Sciatic nerve (tissue), 2 donors: ENCODE measurements around the gene SUSD5. TPM values are rescaled to one million over a fixed set of nuclear protein-coding genes. Genes with fewer than 3 reads are reported as not detected.
"Not testable (repeated sequence)": the region's sequence is repeated elsewhere in the genome, so short reads cannot be mapped to it uniquely, and the experiment has no call there.

Experiments
- ATAC-seq: fragments of 200-7000 bp; cut with Tn5 transposase; one replicate; pipeline ENCODE4 v1.9.1; 2020; ENCODE audit warnings: mild to moderate bottlenecking, moderate library complexity
- DNase-seq: peaks from one replicate; pipeline ENCODE4 v3.0.0-alpha.2; 2020; ENCODE audit warnings: low spot score
- intact Hi-C: fragments of 100-400 bp; cut with DNase I; formaldehyde crosslinking; loops from one replicate; pipeline ENCODE4 v1.14.2; 2022
- total RNA-seq: library from RNA; stranded (reverse); fragmentation: NEBNext Ultra II Directional; extraction: Animal tissue kit (Norgen Biotek cat#: 25700); gene quantifications from one replicate; pipeline ENCODE4 v1.2.1, GENCODE V29; 2021
- donor health status: DM: no; HTN: no; CAD: no.
- donor health status: DM: no; HTN: no; CAD: no.

The SUSD5 gene
- total RNA-seq, 1 donor from 2014 or later, result 1.6 TPM

DNA sequence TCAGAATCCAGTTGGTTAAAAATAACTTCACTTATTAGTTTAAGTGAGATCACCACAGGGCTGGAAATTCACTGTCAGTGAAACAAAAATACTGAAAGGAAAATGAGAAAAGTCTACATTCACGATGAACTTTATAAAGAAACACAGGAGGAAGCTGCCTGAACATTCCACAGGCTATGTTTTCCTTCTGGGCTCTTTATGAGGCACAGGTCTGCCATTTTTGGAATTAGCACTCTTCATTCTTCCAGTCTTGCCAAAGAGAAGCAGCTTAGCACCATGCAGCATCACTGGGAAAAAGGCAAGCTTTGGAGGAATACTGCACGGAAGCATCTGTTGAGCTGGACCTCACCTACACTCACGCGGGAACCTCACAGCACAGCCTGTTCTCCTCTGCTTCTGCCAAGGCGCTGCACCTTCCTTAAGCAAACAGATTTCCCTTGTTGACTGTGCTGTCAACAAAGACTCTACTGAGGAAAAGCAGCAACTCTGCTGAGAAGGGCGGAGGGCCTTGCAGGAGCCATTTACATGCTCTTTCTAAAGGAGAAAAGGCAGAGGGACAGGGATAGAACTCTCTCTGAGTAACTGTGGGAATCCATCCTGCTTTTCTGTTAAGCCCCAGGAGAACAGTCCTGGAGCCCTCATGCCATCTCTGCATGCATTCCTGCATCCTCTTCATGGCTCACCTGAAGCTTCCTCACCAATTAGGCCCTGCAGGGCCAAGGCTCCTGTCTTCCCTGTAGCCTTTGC, 15.7 kb downstream of the SUSD5 start:
- ATAC-seq (no peak), DNase-seq (no peak)
- intact Hi-C loops, result no loop called here

DNA sequence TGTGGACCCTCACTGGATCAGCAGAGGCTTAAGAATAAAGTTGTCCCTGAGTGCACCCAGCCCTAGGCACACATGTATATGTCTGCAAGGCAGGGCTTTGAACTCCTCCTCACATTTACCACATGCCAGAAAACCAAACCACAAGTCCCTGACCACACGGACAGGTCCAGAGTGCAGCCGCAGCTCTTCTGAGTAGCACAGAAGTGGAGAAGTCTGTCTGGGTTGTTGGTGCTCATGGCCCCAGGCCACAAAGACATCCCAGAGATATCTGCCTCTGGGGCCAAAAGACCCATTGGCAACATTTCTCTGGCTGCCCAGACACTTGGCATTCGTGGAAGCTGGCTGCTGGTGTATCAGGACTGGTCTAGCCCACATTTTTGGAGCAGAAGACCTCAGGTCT, 17.4 kb downstream of the SUSD5 start:
- ATAC-seq (no peak), DNase-seq (no peak)
- intact Hi-C loops, result no loop called here

DNA sequence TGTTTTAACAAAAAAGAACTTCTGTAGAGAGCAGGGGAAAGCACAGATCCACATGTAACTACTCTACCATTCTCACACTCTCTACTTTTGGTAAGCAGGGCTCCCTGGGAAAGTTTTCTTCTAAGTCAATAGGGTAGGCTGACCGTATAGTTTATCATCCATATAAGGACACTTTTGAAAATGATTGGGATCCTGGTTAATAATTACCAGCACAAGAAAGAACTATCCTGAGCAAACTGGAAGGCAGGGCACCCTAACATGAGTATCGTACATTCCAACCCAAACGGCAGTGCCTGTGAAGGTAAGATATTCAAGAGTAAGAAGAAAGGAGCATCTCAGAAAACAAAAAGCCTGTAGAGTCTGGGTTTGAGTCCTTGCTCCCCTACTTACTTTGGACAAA, 22.1 kb downstream of the SUSD5 start:
- DNase-seq (no peak), ATAC-seq (no peak)
- intact Hi-C loops, result no loop called here

DNA sequence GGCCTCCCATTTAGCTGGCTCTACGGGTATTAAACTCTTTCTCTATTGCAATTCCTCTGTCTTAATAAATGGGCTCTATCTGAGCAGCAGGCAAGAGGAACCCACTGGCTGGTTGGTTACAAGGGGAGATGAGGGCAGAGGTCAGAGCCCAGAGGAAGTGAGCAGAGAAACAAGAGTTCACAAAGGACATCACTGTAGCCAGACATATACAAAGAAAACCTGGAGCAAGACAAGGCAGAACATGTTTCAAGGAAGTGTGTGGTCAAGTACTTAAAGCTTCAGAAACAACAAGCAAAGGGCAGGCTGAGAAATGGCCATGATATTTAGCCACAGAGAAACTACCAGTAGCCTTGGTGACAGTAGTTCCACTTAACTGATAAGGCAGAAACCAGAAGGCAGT, 24.3 kb downstream of the SUSD5 start:
- DNase-seq (no peak), ATAC-seq (no peak)
- intact Hi-C loops, result no loop called here

DNA sequence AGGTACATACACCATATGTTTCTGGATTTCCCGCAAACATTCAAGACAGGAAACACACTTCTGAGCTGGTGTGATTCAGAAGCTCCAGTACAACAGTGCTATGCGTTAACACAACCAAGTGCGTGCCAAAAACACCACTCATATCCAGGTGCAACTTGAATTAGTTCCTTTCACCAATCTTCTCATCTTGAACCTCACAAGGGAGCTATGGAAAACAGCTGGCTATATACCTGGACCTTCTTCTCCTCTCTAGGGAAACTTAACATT, 31.3 kb downstream of the SUSD5 start:
- DNase-seq (no peak), ATAC-seq (no peak)
- intact Hi-C loops, result no loop called here

DNA sequence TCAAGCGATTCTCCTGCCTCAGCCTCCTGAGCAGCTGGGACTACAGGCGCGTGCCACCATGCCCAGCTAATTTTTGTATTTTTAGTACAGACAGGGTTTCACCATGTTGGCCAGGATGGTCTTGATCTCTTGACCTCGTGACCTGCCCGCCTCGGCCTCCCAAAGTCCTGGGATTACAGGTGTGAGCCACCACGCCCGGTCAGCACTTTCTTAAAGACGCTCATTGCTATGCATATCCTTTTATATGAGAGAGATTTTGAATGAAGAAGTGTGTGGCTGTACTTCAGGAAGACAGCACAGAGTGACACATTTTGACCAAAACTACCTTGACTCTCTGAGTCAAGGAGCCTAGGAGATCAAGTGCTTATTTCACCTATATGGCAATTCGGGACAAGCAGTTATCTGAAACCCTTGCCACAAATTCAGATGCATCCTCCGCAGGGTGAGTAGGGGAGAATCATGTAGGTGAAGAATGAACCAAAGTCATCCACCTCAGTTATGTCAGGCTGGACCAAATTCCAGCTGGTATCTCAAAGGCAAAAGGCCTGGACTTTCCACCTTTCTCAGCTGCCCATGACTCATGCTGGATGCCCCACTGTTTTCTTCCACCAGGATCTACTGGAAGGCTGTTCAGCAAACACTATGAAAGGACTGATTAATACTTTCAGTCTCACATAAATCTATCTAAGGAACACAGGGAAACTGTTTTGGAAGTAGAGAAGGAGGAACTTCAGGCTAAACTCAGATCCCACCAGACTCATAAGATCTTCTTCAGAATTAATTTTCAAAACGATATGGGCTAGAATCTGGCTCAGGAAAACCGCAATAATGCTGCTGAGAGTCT, 31.9 kb downstream of the SUSD5 start:
- intact Hi-C loops, result no loop called here
- DNase-seq, result no peak
- ATAC-seq, result no peak

DNA sequence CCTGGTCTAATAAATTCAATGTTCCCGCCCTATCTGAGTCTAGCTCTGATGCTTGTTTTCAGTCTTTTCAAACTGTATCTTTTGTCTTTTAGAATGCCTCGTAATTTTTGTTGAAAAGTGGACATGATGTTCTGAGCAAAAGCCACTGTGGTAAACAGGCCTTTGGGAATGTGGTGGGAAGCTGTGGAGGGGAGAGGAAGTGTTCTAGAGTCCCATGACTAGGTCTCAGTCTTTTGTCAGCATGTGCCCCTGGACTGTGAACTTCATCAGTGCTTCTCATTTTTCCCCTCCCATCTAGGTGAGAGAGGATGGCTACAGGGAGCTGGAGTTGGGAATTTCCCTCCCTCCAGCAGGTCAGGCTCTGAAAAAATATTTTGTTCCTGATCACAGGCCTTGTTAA, 33.7 kb downstream of the SUSD5 start:
- DNase-seq (no peak), ATAC-seq (no peak)
- intact Hi-C loops, result no loop called here

DNA sequence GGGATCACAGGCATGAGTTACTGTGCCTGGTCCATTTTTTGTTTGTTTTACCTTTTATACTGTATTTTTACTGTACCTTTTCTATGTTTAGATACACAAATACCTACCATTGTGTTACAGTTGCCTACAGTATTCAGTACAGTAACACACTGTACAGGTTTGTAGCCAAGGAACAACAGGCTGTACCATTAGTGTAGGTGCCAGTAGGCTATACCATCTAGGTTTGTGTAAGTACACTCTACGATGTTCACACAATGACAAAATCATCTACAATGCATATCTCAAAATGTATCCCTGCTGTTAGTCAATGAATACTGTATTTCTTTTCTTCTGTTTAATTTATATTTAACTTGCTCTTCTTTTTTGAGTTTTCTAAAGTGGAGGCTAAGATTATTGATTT, 37.0 kb downstream of the SUSD5 start:
- DNase-seq, ATAC-seq, intact Hi-C loops: not testable (repeated sequence)

DNA sequence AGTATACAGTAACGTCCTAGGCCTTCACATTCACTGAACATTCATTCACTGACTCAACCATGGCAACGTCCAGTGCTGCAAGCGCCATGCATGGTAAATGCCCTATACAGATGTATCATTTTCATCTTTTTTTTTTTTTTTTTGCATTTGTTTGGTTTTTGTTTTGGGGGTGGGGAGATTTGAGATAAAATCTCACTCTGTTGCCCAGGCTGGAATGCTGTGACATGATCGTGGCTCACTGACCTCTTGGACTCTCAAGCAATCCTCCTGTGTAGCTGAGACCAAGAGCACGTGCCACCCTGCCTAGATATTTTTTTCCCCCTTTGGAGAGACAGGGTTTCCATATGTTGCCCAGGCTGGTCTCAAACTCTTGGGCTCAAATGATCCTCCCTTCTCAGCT, 37.4 kb downstream of the SUSD5 start:
- ATAC-seq (no peak), DNase-seq (no peak)
- intact Hi-C loops, result no loop called here

DNA sequence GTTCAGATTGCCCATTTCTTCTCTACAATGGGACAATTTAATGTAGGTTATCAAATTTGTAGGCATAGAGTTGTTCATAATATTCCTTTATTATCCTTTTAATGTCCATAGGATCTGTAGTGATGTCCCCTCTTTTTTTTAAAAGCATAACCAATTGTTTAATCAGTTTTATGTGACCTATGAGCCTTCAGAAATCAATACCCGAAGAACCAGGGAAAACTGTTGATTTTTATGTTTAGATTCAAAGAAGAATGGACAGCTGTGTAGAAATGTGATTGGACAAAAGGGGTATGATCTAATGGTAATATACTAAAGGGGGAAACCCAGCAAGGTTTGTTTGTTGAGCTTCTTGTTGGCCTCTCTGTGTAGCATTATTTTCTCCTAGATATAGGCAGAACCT, 39.5 kb downstream of the SUSD5 start:
- DNase-seq (no peak), ATAC-seq (no peak)
- intact Hi-C loops, result no loop called here

DNA sequence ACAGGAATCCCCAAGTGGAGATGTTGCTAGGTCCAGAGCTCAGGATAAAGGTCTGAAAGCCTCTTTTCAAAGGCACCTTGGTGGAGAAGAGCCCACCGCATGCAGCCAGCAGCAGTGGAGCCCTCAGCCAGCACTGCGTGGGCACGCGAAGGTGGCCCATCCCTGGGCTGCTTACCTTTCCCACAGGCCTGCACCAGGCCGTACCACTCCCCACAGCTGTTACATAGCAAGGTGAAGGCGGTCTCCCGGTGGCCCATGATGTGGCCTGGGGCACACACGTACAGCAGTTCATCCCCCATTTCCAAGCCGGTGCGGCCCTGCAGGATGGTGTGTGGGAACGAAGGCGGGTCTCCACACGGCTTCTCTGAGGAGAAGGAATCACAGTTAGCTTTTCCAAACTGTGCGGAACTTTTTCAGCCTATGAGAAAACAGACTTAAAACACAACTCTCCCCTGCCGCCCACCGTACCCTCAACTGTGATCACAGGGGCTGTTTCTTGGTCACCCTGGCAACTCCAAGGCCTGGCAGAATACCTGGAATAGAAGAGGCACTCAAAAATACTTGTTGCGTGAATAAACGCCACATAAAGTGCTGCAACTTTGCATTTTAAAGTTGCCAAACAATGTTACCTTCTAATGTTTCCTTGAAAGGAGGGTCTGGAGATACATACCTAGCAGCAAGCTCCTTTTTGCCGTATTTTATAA, 43.7 kb downstream of the SUSD5 start:
- intact Hi-C loops, result no loop called here
- DNase-seq, result no peak
- ATAC-seq, result no peak

DNA sequence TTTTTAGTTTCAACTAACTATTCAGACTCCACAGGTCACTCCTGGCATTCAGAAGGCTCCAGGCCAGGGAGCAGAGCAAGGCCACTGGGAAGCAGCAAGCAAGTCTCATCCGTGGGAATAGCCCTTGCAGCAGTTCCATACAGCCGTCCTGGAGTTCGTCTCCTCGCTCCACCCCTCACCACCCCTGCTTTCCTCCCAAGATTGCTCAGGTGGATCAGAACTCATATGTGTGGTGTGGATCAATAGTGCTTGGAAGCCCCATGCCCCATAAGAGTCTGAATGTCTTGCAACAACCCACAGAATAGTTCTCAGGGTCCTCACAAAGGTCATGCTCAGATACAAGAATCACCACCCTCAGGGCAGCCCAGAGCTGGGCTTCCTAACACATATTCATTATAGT, 44.5 kb downstream of the SUSD5 start:
- intact Hi-C loops, result no loop called here
- DNase-seq (no peak), ATAC-seq (no peak)

DNA sequence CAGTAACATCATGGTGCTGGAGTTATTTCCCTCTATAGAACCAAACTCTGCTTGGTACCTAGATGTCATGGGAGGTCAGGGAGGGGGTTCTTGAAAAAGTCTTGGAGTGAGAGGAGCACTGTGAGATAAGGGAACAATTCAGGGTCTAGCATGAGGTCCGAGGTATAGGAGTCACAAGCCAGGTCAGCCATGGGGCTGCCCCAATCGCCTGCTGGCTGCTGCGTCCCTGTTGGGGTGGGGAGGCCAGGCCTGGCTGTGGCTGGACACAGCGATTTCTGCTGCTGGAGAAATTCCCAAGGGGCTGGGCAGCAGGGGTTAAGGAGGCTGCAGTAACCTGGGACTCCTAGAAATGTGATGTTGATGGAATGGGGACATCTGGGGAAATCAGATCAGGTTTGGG, 44.9 kb downstream of the SUSD5 start:
- intact Hi-C loops, result no loop called here
- no peak for DNase-seq
- ATAC-seq, result no peak

DNA sequence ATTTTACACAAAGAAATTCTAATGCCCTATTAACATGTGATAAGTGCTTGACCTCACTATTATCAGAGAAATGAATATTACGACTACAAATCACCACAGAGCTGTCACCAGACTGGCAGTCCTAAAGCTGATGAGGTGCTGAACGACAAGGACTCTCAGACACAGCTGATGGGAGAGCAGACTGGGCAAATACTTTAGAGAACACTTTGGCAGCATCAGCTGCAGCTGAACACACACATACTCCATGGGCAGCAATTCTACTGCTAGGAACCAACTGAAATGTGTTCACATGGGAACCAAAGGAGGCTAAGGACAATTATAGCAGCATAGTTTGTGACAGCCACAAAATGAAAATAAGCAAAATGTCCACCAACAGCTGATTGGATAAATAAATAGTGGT, 45.5 kb downstream of the SUSD5 start:
- DNase-seq (no peak), ATAC-seq (no peak)
- intact Hi-C loops, result no loop called here

DNA sequence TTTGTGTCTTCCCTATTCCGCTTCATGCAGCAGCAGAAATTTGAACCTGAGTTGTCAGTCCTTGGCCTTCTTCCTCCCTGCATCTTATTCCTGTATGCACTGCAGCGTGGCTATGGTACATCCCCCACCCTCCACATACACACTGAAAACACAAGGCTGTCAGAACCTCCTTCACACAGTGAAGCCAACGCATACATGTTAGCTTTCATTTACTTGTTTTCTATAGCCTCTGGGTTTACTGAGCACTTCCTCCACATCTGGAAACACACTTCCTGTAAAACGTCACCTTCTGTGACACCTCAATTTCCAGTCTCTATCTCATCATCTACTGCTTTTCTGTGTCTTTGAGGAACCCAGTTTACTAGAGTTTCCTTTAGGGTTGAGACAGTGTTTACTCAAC, 47.0 kb downstream of the SUSD5 start:
- ATAC-seq (no peak), DNase-seq (no peak)
- intact Hi-C loops, result no loop called here

DNA sequence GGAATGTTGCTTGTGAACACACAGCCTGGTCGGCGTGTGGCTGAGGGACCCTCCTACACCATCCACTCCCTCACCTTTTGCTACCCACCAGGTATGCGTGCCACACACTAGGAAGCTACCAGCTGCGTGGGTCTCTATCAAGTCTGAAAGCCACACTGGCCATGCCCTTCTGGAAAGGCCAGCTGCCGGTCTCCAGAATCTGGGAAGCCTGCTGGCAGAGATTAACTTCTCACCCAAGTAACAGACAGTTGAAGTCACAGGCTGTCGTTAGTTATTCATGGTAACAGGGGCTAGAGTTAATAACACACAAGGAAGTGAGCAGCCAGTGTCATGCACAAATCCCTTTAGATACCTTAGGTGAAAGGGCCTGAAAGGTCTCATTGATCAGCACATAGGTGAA, 48.1 kb downstream of the SUSD5 start:
- intact Hi-C loops, result no loop called here
- DNase-seq (no peak), ATAC-seq (no peak)

DNA sequence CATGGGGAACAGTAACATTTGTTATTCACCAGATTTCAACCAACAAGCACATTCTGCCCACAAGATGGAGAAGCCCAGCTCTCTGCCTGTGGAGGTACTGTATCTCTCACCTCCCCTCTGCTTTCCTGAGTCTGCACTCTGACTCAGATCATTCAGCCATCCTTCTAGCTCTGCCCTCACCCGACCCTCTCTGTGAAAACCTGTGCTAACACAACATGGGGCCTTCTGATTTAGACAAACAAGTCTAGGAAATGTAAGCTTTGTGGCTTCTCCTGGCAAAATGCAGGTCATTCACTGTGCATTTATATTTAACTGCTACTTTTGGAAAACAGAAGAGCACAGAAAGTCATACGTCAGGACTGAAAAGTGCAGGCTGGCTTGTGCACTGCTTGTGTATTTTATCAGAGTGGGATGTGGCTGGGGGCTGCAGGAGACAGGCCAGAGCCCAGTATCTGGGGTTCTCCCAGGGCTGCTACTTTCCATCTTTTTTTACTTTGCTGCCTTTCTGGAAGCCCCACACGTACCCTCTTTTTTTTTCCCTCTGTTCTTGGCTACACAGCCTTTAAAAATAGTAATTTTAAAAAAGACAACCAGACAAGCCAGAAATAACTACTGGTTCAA, 50.8 kb downstream of the SUSD5 start:
- ATAC-seq (no peak), DNase-seq (no peak)
- intact Hi-C loops, result no loop called here

DNA sequence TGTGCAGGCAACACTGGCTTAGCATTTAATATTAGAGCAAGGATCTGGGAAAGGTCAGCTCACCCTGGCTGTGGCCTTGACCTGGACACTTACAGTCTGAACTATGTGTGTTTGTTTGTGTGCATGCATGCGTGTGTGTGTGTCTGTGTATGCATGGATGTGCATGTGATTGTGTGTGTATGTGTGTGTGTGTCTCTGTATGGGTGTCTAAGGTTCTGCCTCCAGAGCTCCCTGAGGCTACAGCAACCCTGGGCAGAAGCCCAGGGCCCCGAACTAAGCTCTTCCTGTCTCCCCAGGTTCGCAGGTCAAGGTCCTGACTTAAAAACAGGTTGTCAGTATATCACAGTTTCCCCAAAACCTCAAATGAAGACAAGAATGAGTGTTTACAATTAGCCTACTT, 51.3 kb downstream of the SUSD5 start:
- DNase-seq (no peak), ATAC-seq (no peak)
- intact Hi-C loops, result no loop called here

DNA sequence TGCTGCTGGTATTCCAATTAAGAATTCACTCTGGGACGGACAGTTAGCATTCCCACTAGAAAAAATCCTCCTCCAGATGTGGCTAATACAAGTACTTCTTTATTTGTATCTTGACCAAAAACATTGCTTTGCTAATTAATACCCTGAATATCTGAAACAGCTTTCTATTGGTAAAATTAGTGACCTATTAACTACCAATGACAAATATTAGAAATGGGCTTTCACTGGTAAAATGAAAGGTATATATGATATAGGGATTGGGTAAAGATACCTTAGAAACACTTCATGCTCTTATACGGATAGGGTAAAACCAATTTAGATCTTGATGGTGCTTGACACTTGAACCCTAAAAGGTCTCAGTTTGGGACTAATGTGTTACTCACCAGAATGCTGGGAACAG, 52.5 kb downstream of the SUSD5 start:
- no peak for ATAC-seq
- DNase-seq, result no peak
- intact Hi-C loops, result no loop called here

DNA sequence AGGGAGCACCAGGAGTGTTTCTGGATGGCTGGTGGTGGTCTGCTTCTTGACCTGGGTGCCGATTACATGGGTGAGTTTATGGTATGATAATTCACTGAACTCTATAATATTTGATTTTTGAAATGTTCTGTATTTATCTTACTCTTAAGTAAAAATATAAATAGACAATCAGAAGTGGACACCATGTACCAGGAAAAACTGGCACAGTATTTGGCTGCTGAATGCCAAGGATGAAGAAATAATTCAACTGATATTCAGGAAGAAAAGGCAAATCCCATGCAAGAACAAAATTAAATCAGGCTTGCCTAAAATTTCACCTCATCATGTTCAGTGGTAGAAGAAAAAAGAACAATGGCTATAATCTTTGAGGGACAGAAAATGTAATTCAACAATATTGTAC, 53.2 kb downstream of the SUSD5 start:
- ATAC-seq (no peak), DNase-seq (no peak)
- intact Hi-C loops, result no loop called here
